DMS53 treated with DMSO at 0.1 percent for 48 hours (cell line): ENCODE results near the gene ADGRG3.

Experiments used
- DNase-seq: peaks from one replicate; lab custom pipeline; 2025; ENCODE audit not compliant: unreplicated experiment; lab: John Stamatoyannopoulos, UW

ADGRG3 gene

GRCh38 chr16:57694725-57695679, 26.9 kb downstream of the ADGRG3 start, which contains the start of gene DRC7:
TSS of gene DRC7 (plus strand) at chr16:57694806. CDS start at chr16:57697950, 3,144 bp downstream.
- DNase-seq = peak; percentile 44

DNA sequence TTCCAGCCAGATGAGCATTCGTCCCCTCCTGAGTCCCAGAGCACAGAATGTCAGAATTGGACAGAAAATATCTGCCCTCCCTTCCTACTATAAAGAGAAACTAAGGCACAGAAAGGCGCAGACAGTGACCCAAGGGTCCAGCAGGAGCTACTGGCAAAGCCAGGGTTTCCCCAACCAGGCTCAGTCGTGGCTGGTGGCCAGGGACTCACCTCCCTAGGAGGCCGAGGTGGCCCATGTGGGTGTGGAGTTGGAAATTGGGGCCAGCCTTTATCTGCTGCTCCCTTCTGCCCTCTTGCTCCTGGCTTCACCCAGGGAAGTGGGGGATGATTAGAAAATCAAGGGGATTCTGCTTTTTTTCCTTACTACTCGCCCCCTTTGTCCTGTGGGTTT, 27.6 kb downstream of the ADGRG3 start:
- DNase-seq = no peak

GRCh38 chr16:57696240-57696639, 28.1 kb downstream of the ADGRG3 start:
- DNase-seq = no peak

GRCh38 chr16:57697896-57698537, 29.9 kb downstream of the ADGRG3 start:
- DNase-seq = no peak

- DNase-seq = no peak
These were observed 30.8 kb downstream of the ADGRG3 start for GRCh38 chr16:57698812-57699405.

DNA sequence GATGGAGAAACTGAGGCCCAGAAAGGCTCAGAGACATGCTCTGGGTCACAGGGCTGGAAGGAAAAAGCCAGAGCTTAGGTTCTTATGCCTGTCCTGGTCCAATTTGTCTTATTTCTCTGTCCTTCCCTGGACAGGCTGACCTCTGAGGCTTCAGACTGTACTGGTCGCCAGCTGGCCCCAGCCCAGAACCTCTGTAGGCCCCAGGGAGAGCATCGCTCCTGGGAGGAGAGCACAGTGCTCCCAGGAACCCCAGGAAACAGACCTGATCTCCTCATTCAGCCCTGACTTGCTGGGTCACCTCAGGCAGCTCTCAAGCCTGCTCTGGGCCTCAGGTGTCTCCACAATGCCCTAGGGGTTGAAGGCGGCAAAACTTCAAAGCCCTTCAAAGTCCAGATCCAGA, 31.4 kb downstream of the ADGRG3 start:
- no peak for DNase-seq

DNA sequence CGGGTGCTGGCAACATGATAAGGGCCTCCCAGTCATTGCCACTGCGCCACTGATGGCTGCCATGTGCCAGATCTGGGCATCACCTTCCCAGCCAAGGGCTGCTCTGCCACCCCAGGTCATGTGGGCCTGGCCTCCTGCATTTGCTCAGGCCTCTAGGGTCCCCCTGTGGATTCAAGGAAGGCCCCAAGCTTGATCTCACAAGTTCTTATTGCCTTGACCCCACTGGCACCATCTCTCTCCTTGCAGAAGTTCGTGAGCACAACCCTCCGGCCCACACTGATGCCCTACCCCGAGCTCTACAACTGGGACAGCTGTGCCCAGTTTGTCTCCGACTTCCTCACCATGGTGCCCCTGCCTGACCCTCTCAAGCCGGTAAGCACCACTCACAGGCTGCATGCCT, 31.8 kb downstream of the ADGRG3 start:
- no peak for DNase-seq

- DNase-seq = no peak
These were observed 32.9 kb downstream of the ADGRG3 start for GRCh38 chr16:57700781-57701551.

DNA sequence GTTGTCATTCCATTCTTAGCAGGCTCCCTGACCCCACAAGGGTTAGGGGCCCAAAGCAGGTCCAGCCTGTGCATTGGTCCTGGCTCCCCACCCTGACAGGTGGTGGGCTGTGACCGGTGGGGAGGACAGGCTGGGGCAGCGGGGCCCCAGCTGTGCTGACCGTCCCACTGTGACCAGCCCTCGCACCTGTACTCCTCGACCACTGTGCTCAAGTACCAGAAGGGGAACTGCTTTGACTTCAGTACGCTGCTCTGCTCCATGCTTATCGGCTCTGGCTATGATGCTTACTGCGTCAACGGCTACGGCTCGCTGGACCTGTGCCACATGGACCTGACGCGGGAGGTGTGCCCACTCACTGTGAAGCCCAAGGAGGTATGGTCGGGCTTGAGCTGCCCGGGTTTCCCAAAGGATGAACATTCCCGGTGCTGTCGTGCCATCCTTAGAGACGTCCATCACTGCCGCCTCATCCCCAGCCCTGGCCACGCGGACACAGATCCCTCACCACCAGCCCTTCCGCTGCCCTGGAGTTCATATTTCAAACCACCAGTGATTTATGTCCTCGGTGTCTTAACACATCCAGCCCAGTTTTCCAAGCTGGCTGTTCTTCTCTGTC, 33.8 kb downstream of the ADGRG3 start:
- DNase-seq = no peak

DNA sequence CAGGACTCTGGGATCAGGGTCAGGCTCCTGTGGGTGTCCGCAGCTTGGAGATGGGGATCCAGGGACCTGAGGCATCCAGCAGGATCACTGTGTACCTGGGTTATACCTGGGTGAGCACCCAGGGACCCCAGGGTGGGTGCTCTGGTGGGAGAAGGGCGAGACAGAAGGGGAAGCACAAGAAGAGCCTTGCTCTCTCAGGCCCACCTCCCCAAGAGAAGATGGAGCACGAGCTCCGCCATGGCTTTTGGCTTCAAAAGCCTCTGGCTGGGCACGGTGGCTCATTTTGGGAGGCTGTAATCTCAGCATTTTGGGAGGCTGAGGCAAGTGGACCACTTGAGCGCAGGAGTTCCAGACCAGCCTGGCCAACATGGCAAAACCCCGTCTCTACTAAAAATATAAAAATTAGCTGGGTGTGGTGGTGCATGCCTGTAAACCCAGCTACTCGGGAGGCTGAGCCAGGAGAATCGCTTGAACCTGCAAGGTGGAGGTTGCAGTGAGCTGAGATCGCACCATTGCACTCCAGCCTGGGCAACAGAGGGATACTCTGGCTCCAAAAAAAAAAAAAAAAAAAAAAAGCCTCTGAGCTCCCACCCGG, 35.4 kb downstream of the ADGRG3 start:
- DNase-seq = no peak

DNA sequence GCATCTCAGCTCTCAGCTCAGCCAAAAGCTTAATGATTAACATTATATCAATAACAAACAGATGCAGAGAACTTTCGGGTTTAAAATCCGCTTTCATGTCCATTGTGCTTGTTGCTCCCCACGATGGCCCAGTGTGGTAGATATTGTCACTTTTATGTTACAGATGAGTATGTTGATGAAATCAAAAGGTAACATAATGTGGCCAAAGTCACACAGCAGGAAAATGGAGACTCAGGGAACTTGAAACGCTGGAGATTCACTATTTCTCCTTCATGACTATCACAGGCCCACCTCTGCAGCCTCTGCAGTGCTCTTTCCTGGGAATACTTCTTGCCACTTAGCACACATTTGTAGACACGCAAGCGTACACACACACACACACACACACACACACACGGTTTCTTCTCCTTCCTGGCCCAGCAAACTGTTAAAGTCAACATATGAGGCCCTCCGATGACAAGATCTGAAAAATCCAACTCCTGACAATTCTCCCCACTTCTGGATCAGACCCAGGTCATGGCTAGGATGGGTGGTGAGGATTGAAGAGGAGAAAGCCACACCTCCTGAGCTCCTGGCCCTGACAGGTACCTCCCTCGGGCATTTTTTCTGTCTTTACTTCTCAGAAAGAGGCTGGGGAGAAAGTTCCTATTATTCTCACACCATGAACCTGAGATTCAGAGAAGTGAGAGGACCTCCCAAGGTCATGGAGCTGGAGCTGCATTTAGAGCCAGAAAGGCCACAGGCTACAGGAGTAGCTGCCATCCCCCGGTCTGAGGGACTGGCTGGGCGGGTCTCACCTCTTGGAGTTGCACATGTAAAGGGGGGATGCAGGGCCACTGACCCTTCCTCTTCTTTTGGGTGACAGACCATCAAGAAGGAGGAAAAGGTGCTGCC, 36.2 kb downstream of the ADGRG3 start:
- peak; percentile 78 for DNase-seq

- DNase-seq = no peak
These were observed 37.1 kb downstream of the ADGRG3 start for GRCh38 chr16:57704905-57705852.

GRCh38 chr16:57706717-57707116, 38.6 kb downstream of the ADGRG3 start:
- no peak for DNase-seq

DNA sequence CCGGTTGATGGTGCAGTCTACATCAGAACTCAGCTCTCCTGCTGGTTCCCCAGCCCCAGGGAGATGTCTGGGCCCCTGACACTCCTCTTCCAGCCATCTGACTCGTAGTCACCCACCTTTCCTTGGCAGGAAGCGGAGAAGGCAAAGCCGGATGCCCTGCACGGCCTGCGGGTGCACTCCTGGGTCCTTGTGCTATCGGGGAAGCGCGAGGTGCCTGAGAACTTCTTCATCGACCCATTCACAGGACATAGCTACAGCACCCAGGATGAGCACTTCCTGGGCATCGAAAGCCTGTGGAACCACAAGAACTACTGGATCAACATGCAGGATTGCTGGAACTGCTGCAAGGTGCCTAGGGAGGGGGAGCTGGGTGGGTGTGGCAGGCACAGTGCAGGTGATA, 39.2 kb downstream of the ADGRG3 start:
- DNase-seq = no peak

GRCh38 chr16:57708168-57708567, 40.1 kb downstream of the ADGRG3 start:
- DNase-seq = no peak

GRCh38 chr16:57709663-57710062, 41.6 kb downstream of the ADGRG3 start:
- no peak for DNase-seq

DNA sequence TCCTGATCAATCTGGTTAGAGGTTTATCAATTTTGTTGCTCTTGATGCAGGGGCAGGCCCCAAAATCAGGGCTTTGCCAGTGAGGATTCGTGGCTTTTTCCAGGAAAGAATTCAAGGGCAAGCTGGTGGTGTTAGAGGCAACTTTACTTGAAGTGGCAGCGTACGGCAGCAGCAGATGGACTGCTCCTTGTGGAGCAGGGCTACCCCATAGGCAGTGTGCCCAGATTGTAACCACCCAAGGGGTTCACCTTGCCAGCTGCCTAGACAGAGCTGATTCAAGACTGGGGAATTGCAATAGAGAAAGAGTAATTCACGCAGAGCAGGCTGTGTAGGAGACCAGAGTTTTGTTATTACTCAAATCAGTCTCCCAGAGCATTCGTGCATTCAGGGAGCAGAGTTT, 43.2 kb downstream of the ADGRG3 start:
- no peak for DNase-seq

- no peak for DNase-seq
These were observed 43.9 kb downstream of the ADGRG3 start for GRCh38 chr16:57711993-57712392.
